Measurements from ENCODE around the gene TLR7.
A peak's percentile ranks its signal among the peaks of the same experiment; 100 is the strongest.

The TLR7 gene

DNA sequence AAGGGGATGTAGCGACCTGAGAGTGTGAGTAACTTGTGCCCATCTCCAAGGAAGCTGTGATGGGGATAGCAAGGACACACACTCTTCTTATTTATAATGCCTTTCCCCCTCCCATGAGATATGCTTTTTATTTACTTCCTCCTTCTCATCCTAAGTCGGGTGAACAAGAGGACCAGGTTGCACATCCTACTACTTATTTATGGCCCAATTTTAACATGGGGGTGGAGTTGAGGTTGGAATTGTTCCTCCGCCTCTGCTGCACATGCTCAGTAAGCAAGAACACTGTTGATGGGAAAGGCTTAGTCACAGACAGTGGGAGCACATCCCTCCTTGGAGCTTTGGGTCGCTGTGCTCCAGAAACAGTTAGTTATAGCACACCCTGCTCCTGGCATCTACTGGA, 24.3 kb downstream of the TLR7 start:
- DNase-seq (ENCODE audit: low spot score): no peak

- no peak for DNase-seq (ENCODE audit: low spot score)
Measured at GRCh38 chrX:12891915-12892506, 25.1 kb downstream of the TLR7 start.

DNA sequence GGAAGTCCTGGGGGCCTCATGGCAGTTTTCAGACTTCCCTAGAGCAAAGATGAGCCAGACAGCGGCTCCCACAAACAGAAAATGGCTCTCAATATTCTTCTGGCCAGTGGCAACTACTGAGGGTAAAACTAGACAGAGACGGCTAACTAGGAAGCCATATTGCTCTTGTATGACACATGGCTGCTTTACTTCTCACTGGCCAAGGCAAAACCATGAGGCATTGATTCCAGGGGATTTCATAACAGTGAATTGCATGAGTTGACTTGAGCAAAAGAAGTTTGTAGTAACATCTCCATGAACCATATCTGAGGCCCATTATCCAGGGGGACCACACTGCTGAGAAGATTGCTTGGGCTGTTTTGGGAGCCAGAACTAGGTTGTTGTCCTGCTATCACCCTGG, 25.8 kb downstream of the TLR7 start:
- no peak for DNase-seq (ENCODE audit: low spot score)

GRCh38 chrX:12894074-12895030, 27.5 kb downstream of the TLR7 start:
- no peak for DNase-seq (ENCODE audit: low spot score)

- DNase-seq (ENCODE audit: low spot score): no peak
Measured at GRCh38 chrX:12895866-12896265, 29.0 kb downstream of the TLR7 start.

DNA sequence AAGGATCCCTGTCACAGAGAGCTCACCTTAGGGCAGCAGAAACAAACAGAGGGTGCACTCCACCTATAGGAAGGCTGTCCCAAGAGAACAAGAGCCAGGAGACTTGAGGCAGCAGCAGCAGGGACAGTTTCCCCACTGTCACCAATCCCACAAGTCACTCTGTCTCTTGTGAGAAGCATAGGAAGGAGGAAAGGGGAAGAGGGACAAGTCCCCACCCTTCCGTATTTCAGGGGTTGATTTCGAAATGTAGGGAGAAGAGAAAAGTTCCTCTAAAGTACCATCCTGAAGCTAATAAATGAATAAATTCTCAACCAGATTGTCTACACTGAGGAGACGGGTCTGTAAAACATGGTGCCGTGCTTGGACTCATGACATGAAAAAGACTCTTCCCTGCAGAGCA, 30.1 kb downstream of the TLR7 start:
- DNase-seq (ENCODE audit: low spot score): no peak

DNA sequence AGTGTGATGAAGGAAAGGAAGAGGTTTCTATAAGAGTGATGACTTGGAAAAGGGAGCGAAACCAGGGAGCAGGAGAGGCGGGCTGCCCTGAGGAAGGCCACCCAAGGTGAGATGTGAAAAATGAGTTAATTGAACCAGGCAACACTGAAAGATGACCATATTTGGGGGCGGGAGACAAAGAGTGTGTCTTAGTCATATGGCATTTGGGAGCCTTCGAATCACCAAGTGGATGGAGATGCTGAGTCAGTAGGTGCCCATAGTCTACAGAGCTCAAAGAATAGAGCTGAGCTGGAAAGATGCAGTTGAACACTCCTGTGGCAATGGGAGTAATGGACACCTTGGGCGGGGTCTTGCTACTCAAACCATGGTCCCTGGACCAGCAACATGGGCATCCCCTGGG, 31.2 kb downstream of the TLR7 start:
- DNase-seq (ENCODE audit: low spot score): no peak

DNA sequence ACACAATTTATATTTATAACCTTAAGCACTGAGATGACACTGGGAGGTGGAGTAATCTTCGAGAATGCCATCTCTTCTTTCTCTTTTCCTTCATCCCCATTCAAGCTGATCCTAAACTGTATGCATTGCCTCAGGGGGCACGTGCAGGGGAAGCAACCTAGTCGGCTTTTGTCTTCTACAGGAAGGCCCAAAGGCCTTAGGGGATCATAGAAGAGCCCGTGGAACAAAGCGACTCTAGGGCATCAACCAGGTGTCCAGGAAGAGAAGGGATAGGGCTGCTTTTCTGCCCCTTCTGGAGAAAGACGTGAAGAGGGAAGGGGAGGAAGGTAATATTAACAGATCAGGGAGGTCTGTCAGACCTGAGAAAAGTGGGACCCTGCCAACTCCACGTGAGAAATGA, 32.6 kb downstream of the TLR7 start:
- no peak for DNase-seq (ENCODE audit: low spot score)

DNA sequence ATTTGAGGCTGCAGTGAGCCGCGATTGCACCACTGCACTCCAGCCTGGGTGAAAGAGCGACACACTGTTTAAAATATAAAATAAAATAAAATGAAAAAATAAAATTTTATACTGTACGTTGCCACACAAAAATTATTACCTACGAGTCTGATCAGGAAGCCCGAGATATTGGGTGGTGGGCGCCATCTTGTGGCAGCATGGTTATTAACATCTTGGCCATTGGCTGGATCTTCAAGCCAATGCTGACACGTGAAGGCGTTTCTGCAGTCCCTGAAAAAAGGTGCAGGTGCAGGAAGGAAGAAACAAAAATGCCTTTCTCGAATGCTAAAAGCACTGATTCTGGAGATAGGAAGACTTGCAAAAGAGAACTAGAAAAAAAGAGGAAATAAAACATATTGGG, 34.6 kb downstream of the TLR7 start:
- DNase-seq (ENCODE audit: low spot score): peak; percentile 61

DNA sequence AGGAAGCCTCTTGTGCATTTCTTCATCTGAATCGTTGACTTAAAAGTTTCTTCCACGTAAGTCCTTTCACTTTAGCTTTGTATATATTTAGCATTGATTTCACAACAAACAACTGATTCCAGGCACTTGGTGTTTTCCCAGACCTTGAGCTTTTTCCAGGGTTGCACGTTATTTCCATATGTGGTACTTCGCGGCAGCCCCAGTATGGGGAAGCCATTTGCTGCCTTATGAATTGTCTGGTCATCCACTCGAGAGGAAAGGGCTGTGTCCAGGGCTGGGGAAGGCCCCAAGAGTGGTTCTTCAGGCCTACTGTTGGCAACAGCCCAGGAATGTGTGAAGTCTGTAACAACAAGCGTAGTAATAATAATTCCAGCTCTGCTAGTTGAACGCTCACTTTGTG, 36.8 kb downstream of the TLR7 start:
- DNase-seq (ENCODE audit: low spot score): peak; percentile 39

- no peak for DNase-seq (ENCODE audit: low spot score)
Measured at GRCh38 chrX:12906046-12906761, 39.3 kb downstream of the TLR7 start, which contains the start of gene TLR8. TLR8 (plus strand) TSS chrX:12906620; CDS start chrX:12906707, 87 bp downstream.

DNA sequence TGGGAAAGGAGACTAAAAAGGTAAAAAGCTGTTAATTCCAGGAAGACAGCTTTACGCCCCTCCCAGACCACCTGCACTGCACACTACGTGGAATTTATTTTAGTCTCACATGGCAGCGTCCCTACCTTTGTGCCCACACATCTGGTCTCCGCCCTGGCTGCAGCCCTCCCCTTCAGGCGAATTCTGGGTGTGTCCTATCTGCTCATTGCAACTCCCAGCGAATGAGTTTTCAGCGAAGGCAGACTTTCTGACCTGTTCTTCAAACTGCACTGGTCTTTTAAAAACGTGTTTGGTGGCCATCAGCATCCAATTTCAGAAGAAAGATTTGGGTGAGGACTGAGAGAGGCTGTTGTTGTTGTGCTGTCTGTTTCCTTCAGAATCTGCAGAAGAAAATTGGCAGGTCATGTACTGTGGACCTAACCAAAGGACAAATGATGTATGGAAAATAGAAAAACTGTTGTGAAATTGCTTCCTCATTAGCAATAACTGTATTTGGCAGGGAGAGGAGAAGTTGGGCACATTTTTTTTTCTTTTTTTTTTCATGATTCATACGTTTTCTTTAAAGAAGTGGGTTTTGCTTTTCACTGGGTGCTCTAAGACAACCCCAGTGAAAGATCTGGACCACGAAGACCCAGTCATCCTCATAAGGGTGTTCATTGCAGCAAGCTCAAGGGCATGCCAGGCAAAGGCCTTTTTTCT, 43.7 kb downstream of the TLR7 start:
- DNase-seq (ENCODE audit: low spot score): peak; percentile 14

GRCh38 chrX:12911122-12911470, 44.2 kb downstream of the TLR7 start:
- no peak for DNase-seq (ENCODE audit: low spot score)

DNA sequence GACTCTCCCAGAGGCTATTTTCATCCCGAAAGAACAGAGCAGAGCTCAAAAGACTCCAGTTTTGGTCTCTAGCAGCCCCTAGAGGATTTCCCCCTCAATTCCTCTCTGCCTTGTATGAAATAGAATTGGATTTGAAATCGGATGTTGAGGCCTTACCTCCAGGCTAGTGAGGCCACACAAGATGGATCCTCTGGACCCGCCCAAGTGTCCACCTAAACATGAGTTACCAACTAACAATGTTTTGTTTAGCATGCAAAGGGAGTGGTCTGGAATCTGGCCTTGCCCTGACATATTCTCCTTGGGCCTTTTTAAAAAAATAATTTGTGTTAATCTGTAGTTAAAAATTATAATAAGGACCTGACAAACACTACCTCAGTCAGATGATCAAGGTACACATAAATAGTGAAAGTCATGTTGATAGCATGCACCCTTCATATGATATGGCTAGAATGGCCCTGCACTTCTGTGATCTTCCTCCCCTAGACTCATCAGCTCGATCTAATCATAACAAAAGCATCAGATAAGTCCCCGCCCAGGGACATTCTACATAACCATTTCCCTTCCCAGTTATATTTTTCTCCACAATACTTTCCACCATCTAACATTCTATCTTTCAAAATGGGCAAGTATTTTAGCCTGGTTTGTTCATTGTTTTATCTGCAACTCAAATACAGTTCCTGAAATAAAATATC, 46.1 kb downstream of the TLR7 start:
- DNase-seq (ENCODE audit: low spot score): no peak

DNA sequence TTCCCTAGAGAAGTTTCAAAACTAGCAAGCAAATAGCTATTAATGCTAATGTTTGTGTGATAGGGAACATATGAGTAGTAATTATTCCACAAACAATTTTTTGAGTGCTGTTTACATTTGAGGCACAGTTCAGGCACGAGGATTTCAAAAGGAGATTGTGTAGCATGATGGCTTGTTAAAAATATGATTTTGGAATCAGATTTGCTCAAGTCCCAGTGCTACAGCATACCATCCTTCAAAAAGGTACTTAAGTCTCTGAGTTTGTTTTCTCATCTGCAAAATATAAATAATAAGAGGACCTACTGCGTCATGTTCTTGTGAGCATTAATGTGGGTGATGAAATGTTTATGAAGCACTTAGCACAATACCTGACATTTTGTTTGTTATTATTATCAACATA, 50.9 kb downstream of the TLR7 start:
- DNase-seq (ENCODE audit: low spot score): no peak

- DNase-seq (ENCODE audit: low spot score): no peak
Measured at GRCh38 chrX:12919051-12919450, 52.2 kb downstream of the TLR7 start.

GRCh38 chrX:12919620-12920019, 52.7 kb downstream of the TLR7 start:
- no peak for DNase-seq (ENCODE audit: low spot score)

- no peak for DNase-seq (ENCODE audit: low spot score)
Measured at GRCh38 chrX:12920990-12921389, 54.1 kb downstream of the TLR7 start.

GRCh38 chrX:12921886-12922598, 55.2 kb downstream of the TLR7 start:
- DNase-seq (ENCODE audit: low spot score): no peak

- DNase-seq (ENCODE audit: low spot score): no peak
Measured at GRCh38 chrX:12922599-12922919, 55.7 kb downstream of the TLR7 start.

- DNase-seq (ENCODE audit: low spot score): no peak
Measured at GRCh38 chrX:12929701-12930100, 62.8 kb downstream of the TLR7 start.

All from GM03348 (cell line).